HepG2 (cell line): Measurements from ENCODE around the gene GPAM. TPM values are rescaled to one million over a fixed set of nuclear protein-coding genes. Genes with fewer than 3 reads are reported as not detected.

Source experiments
- ATAC-seq: fragments of 200-7000 bp; cut with Tn5 transposase; 3 replicates; pipeline ENCODE4 v1.9.1; 2020; ENCODE audit warnings: mild to moderate bottlenecking, moderate library complexity
- BruUV-seq: library from RNA; stranded (reverse); fragments of 400-500 nt; replicated peaks from 2 replicates; lab custom pipeline; 2021; lab: Mats Ljungman, UMichigan
- CTCF ChIA-PET: fragments of 300-600 bp; formaldehyde crosslinking; extraction: SDS; loops from one replicate; lab custom pipeline; 2021; ENCODE audit warnings: low total read pairs, inconsistent platforms, low intra/inter-chr PET ratio; lab: Yijun Ruan, JAX
- POLR2A ChIA-PET: fragments of 350-600 bp; sonication (Branson Sonifier 250); formaldehyde crosslinking; loops from one replicate; lab custom pipeline; 2020; ENCODE audit warnings: antibody characterized with exemption, inconsistent platforms; lab: Yijun Ruan, JAX
- DNase-seq: peaks from one replicate; pipeline ENCODE4 v3.0.0-alpha.2; 2015; ENCODE audit warnings: low spot score
- FAIRE-seq: peaks from 3 replicates; lab custom pipeline; 2011; peaks lifted over from hg19 to GRCh38; lab: Jason Lieb, UNC
- H2AFZ ChIP-seq: one replicate; pipeline ENCODE4 v1.6.1; 2011; ENCODE audit warnings: low read length, inconsistent platforms
- H3K27ac ChIP-seq: fragments of 300-600 bp; 3 replicates; pipeline ENCODE4 v1.8.0; 2011; ENCODE audit warnings: mixed run types, mild to moderate bottlenecking, mixed read lengths, low read length, inconsistent platforms; ENCODE audit not compliant: insufficient read depth; ENCODE audit errors: extremely low read length
- H3K27me3 ChIP-seq, 2 experiments: fragments of 200-600 bp in 1 of 2; 2 replicates in 1 of 2; 3 replicates in 1 of 2; pipeline versions ENCODE4 v1.6.0 to v1.8.0; 2011; ENCODE audit warnings: low read length in 2 of 2, mild to moderate bottlenecking in 2 of 2, moderate library complexity in 2 of 2, inconsistent platforms in 1 of 2; ENCODE audit not compliant: insufficient read depth in 2 of 2, control insufficient read depth in 1 of 2
- H3K36me3 ChIP-seq, 2 experiments: fragments of 200-600 bp in 1 of 2; replicated peaks in 1 of 2; 2 replicates in 1 of 2; 3 replicates in 1 of 2; pipeline versions ENCODE4 v1.5.1 to v1.8.0; 2011; ENCODE audit warnings: low read length in 2 of 2, inconsistent platforms in 1 of 2; ENCODE audit not compliant: insufficient read depth in 2 of 2, control insufficient read depth in 1 of 2
- H3K4me1 ChIP-seq: 2 replicates; pipeline ENCODE4 v1.5.1; 2012; ENCODE audit warnings: low read length, inconsistent platforms; ENCODE audit not compliant: insufficient read depth
- H3K4me2 ChIP-seq: 2 replicates; pipeline ENCODE4 v1.6.0; 2011; ENCODE audit warnings: low read depth, low read length, inconsistent platforms
- H3K4me3 ChIP-seq, 3 experiments: fragments of 200-600 bp in 1 of 3; sonication (generic), shearing (Covaris generic) in 1 of 3; replicated peaks in 1 of 3; 2 replicates each; pipeline ENCODE4 v1.5.1; 2011 to 2016; ENCODE audit warnings: low read length in 3 of 3, inconsistent platforms in 2 of 3, low read depth in 2 of 3, mild to moderate bottlenecking in 2 of 3, control low read depth in 1 of 3, mixed read lengths in 1 of 3; ENCODE audit not compliant: insufficient read depth in 1 of 3
- H3K79me2 ChIP-seq: one replicate; pipeline ENCODE4 v1.6.1; 2011; ENCODE audit warnings: low read length, inconsistent platforms; ENCODE audit not compliant: insufficient read depth
- H3K9ac ChIP-seq: 2 replicates; pipeline ENCODE4 v1.6.0; 2011; ENCODE audit warnings: mild to moderate bottlenecking, low read depth, low read length, inconsistent platforms; ENCODE audit not compliant: insufficient read depth
- H3K9me3 ChIP-seq: 2 replicates; pipeline ENCODE4 v1.5.1; 2012; ENCODE audit warnings: mild to moderate bottlenecking, low read length
- H4K20me1 ChIP-seq: 2 replicates; pipeline ENCODE4 v1.6.0; 2011; ENCODE audit warnings: inconsistent platforms, mild to moderate bottlenecking, low read length, moderate library complexity; ENCODE audit not compliant: insufficient read depth
- AGO2 ChIP-seq: fragments of 200-400 bp; formaldehyde crosslinking; optimal IDR thresholded peaks from 2 replicates; pipeline ENCODE3; 2017; ENCODE audit warnings: mild to moderate bottlenecking, low read depth, low read length, moderate library complexity
- MTF2 ChIP-seq: sonication (generic); formaldehyde crosslinking; IDR thresholded peaks from 2 replicates; pipeline ENCODE4 v1.5.0; 2020; ENCODE audit warnings: missing genetic modification reagents, borderline replicate concordance
- NFE2L1 ChIP-seq: sonication (generic); formaldehyde crosslinking; IDR thresholded peaks from 2 replicates; pipeline ENCODE4 v1.4.0; 2020; ENCODE audit warnings: missing genetic modification reagents, mild to moderate bottlenecking, borderline replicate concordance
- NPAS2 ChIP-seq: sonication (generic); formaldehyde crosslinking; IDR thresholded peaks from 2 replicates; pipeline ENCODE4 v1.8.0; 2022; ENCODE audit warnings: mild to moderate bottlenecking, missing genetic modification reagents, borderline replicate concordance
- PLRG1 ChIP-seq: fragments of 450-650 bp; conservative IDR thresholded peaks from 2 replicates; pipeline ENCODE4 v1.6.1; 2016
- SALL1 ChIP-seq: sonication (generic); formaldehyde crosslinking; IDR thresholded peaks from 2 replicates; pipeline ENCODE4 v1.8.0; 2022; ENCODE audit warnings: mild to moderate bottlenecking, missing genetic modification reagents
- SATB2 ChIP-seq: sonication (generic); formaldehyde crosslinking; IDR thresholded peaks from 2 replicates; pipeline ENCODE4 v1.5.0; 2020; ENCODE audit warnings: missing genetic modification reagents
- TBP ChIP-seq: sonication (generic); formaldehyde crosslinking; IDR thresholded peaks from 2 replicates; pipeline ENCODE4 v1.5.0; 2020; ENCODE audit warnings: missing genetic modification reagents
- ZBTB3 ChIP-seq: sonication (generic); formaldehyde crosslinking; IDR thresholded peaks from 2 replicates; pipeline ENCODE4 v1.4.0; 2020; ENCODE audit warnings: low read depth, mild to moderate bottlenecking, moderate library complexity, missing genetic modification reagents, borderline replicate concordance
- ZNF432 ChIP-seq: sonication (generic); formaldehyde crosslinking; IDR thresholded peaks from 2 replicates; pipeline ENCODE4 v1.5.0; 2020; ENCODE audit warnings: missing genetic modification reagents, mild to moderate bottlenecking, borderline replicate concordance
- ZNF460 ChIP-seq: sonication (generic); formaldehyde crosslinking; IDR thresholded peaks from 2 replicates; pipeline ENCODE4 v1.5.1; 2020; ENCODE audit warnings: missing genetic modification reagents, mild to moderate bottlenecking, borderline replicate concordance
- ZNF674 ChIP-seq: sonication (generic); formaldehyde crosslinking; IDR thresholded peaks from 2 replicates; pipeline ENCODE4 v1.5.0; 2020; ENCODE audit warnings: low read depth, mild to moderate bottlenecking, missing genetic modification reagents
- ZNF703 ChIP-seq: sonication (generic); formaldehyde crosslinking; IDR thresholded peaks from 2 replicates; pipeline ENCODE4 v1.5.1; 2020; ENCODE audit warnings: missing genetic modification reagents, mild to moderate bottlenecking, moderate library complexity, borderline replicate concordance
- ZNF766 ChIP-seq: sonication (generic); formaldehyde crosslinking; IDR thresholded peaks from 2 replicates; pipeline ENCODE4 v1.5.0; 2020; ENCODE audit warnings: missing genetic modification reagents, borderline replicate concordance
- ZSCAN20 ChIP-seq: sonication (generic); formaldehyde crosslinking; IDR thresholded peaks from 2 replicates; pipeline ENCODE4 v1.4.0; 2020; ENCODE audit warnings: missing genetic modification reagents, mild to moderate bottlenecking, borderline replicate concordance
- ZSCAN5A ChIP-seq: sonication (generic); formaldehyde crosslinking; IDR thresholded peaks from 2 replicates; pipeline ENCODE4 v1.8.0; 2022; ENCODE audit warnings: mild to moderate bottlenecking, missing genetic modification reagents, borderline replicate concordance
- WGBS: methylation state at CpG from one replicate; pipeline ENCODE4 v1.1.6; 2017; ENCODE audit warnings: low lambda C conversion rate; 5-methylcytosine and 5-hydroxymethylcytosine counted together
- in situ Hi-C: cut with HindIII; loops from 2 replicates; pipeline ENCODE4 v1.10.0; 2017; ENCODE audit warnings: low pct_unique_long_range_greater_than_20kb; ENCODE audit not compliant: extremely low pct_ligation_motif_present
- intact Hi-C: fragments of 100-400 bp; cut with micrococcal nuclease; formaldehyde crosslinking; loops from one replicate; pipeline ENCODE4 v1.10.0; 2022; ENCODE audit not compliant: unreplicated experiment
- polyA plus RNA-seq, 8 experiments: library from polyadenylated mRNA; depleted of rRNA in 3 of 8; stranded (reverse) in 7 of 8; unstranded in 1 of 8; fragments of >200 nt; fragmentation: Illumina TruSeq in 4 of 8; extraction: Trizol in 4 of 8; gene quantifications; 2 replicates each; pipeline versions ENCODE4 v1.2.1 to v1.2.3, GENCODE V29; 2011 to 2016; ENCODE audit warnings: low read depth in 4 of 8, missing spikeins in 1 of 8, mixed read lengths in 1 of 8; ENCODE audit not compliant: insufficient read depth in 1 of 8
- total RNA-seq, 5 experiments: library from RNA; depleted of rRNA; stranded (reverse); fragments of >200 nt; fragmentation: Illumina TruSeq; extraction: Trizol; gene quantifications; 2 replicates each; pipeline ENCODE4 v1.2.3, GENCODE V29; 2016; ENCODE audit warnings: low read depth in 1 of 5
- TF ChIP-seq, protein P1 (sequence below): sonication (generic); formaldehyde crosslinking; IDR thresholded peaks from 2 replicates; pipeline ENCODE4 v1.5.1; 2020; ENCODE audit warnings: missing genetic modification reagents, mild to moderate bottlenecking, borderline replicate concordance
- TF ChIP-seq, protein P2 (sequence below), 2 experiments: sonication (generic) in 1 of 2; formaldehyde crosslinking in 1 of 2; IDR thresholded peaks; 2 replicates each; pipeline versions ENCODE4 v1.4.0 to v1.6.1; 2018 to 2020; ENCODE audit warnings: missing genetic modification reagents in 2 of 2, borderline replicate concordance in 1 of 2, low read depth in 1 of 2, mild to moderate bottlenecking in 1 of 2, missing biosample characterization in 1 of 2

The GPAM gene
- total and polyA plus RNA-seq, 2 of the 13 experiments (the other 11 are each of a cell fraction or from before 2014, with no cell fraction given): 36.8 to 140 TPM

GRCh38 chr10:112126172-112126571 is 57.4 kb downstream of the GPAM start:
- H3K27ac ChIP-seq: no peak overlapping the region
- intact Hi-C loops: no loop called here
- ChIA-PET POLR2A (no interaction called here), CTCF (no interaction called here)
- no peak overlapping the region for H2AFZ ChIP-seq
- DNase-seq (no peak), ATAC-seq (no peak), FAIRE-seq (no peak)
- H3K4me3 ChIP-seq: no peak overlapping the region
- H3K9me3 ChIP-seq: no peaks in the 10 kb centered on the region
- peaks cover 20% of the 10 kb centered on the region for H3K4me1 ChIP-seq
- no peak overlapping the region for H3K9ac ChIP-seq
- H3K4me2 ChIP-seq: no peak overlapping the region
- BruUV-seq: no TSS peak
- 87% methylated on average over 5 of the region's 5 CpGs for WGBS
- no peaks in the 10 kb centered on the region; the same call in 1 of the 2 replicates for H4K20me1 ChIP-seq
- in situ Hi-C loops: loop anchor here (25.0 kb wide), 1 partner anchor 311 kb away; the partner anchor contains the start of genes VTI1A and ZDHHC6
- no peaks in the 10 kb centered on the region for H3K27me3 ChIP-seq
- no peaks in the 10 kb centered on the region for H3K79me2 ChIP-seq
- no peaks in the 10 kb centered on the region; a peak in 2 of 5 replicates for H3K36me3 ChIP-seq
- TF ChIP-seq ZNF766 (no peak), ZBTB3 (CRISPR knock-in tag) (no peak), NPAS2 (CRISPR knock-in tag) (no peak), AGO2 (no peak), PLRG1 (no peak), SATB2 (CRISPR knock-in tag) (no peak), ZNF674 (CRISPR knock-in tag) (no peak), MTF2 (CRISPR knock-in tag) (no peak), TBP (no peak), ZSCAN5A (CRISPR knock-in tag) (no peak), ZNF460 (CRISPR knock-in tag) (no peak), ZNF432 (no peak), NFE2L1 (no peak), SALL1 (CRISPR knock-in tag) (no peak), ZSCAN20 (CRISPR knock-in tag) (no peak), ZNF703 (CRISPR knock-in tag) (no peak)
- TF ChIP-seq, protein P1, sequence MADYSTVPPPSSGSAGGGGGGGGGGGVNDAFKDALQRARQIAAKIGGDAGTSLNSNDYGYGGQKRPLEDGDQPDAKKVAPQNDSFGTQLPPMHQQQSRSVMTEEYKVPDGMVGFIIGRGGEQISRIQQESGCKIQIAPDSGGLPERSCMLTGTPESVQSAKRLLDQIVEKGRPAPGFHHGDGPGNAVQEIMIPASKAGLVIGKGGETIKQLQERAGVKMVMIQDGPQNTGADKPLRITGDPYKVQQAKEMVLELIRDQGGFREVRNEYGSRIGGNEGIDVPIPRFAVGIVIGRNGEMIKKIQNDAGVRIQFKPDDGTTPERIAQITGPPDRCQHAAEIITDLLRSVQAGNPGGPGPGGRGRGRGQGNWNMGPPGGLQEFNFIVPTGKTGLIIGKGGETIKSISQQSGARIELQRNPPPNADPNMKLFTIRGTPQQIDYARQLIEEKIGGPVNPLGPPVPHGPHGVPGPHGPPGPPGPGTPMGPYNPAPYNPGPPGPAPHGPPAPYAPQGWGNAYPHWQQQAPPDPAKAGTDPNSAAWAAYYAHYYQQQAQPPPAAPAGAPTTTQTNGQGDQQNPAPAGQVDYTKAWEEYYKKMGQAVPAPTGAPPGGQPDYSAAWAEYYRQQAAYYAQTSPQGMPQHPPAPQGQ (CRISPR knock-in tag): no peak
- TF ChIP-seq, protein P2, sequence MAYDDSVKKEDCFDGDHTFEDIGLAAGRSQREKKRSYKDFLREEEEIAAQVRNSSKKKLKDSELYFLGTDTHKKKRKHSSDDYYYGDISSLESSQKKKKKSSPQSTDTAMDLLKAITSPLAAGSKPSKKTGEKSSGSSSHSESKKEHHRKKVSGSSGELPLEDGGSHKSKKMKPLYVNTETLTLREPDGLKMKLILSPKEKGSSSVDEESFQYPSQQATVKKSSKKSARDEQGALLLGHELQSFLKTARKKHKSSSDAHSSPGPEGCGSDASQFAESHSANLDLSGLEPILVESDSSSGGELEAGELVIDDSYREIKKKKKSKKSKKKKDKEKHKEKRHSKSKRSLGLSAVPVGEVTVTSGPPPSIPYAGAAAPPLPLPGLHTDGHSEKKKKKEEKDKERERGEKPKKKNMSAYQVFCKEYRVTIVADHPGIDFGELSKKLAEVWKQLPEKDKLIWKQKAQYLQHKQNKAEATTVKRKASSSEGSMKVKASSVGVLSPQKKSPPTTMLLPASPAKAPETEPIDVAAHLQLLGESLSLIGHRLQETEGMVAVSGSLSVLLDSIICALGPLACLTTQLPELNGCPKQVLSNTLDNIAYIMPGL (CRISPR knock-in tag; IDR thresholded peaks at IDR 0.05; ENCODE audit: borderline replicate concordance in 1 of 2, low read depth in 1 of 2): no peak
